Activated CD4-positive, alpha-beta T cell treated with anti-CD3 and anti-CD28 coated beads for 4 hours (primary cell): ENCODE measurements around the gene PPID.
"Not testable (repeated sequence)": the region's sequence is repeated elsewhere in the genome, so short reads cannot be mapped to it uniquely, and the experiment has no call there.

Experiments
- DNase-seq, 2 donors: peaks; one replicate each; pipeline ENCODE4 v3.0.0-alpha.2; 2020

The PPID gene

GRCh38 chr4:158664806-158665205 is 58.4 kb downstream of the PPID start:
- DNase-seq, result no peak

- not testable (repeated sequence) for DNase-seq
Measured at GRCh38 chr4:158663707-158664625, 59.2 kb downstream of the PPID start.

DNA sequence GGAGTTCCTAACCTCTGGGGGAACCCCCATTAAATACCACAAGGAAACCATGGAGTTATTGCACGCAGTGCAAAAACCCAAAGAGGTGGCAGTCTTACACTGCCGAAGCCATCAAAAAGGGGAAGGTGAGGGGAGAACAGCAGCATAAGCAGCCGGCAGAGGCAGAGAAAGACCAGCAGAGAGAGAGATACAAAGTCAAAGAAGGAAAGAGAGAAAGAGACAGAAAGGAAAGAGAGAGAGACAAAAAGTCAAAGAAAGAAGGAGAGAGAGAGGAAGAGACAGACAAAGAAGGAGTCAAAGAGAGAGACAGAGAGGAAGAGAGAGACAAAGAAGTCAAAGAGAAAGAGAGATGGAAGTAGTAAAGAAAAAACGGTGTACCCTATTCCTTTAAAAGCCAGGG is 59.9 kb downstream of the PPID start:
- not testable (repeated sequence) for DNase-seq
